Neural cell (in vitro differentiated cells): ENCODE measurements around the gene FCAR.

Experiments
- EP300 ChIP-seq: fragments of 450-650 bp; conservative IDR thresholded peaks from 2 replicates; pipeline ENCODE4 v1.6.1; 2014; ENCODE audit warnings: antibody characterized with exemption, mild to moderate bottlenecking, moderate library complexity; ENCODE audit not compliant: poor library complexity, severe bottlenecking
- EZH2 ChIP-seq: fragments of 200-600, 300-800 bp; shearing (Covaris generic), sonication (generic); IDR thresholded peaks from 2 replicates; pipeline ENCODE4 v1.6.1; 2014; ENCODE audit warnings: antibody characterized with exemption, low read length, borderline replicate concordance, mild to moderate bottlenecking; ENCODE audit not compliant: insufficient read depth, poor library complexity, severe bottlenecking
- POLR2AphosphoS5 ChIP-seq: IDR thresholded peaks from 2 replicates; pipeline ENCODE4 v1.6.1; 2012
- SMC3 ChIP-seq: fragments of 450-650 bp; conservative IDR thresholded peaks from 2 replicates; pipeline ENCODE4 v1.6.1; 2014; ENCODE audit warnings: antibody characterized with exemption, mild to moderate bottlenecking, moderate library complexity; ENCODE audit not compliant: poor library complexity
- TF ChIP-seq, protein P1 (sequence below): fragments of 450-650 bp; IDR thresholded peaks from 2 replicates; pipeline ENCODE4 v1.5.1; 2014; ENCODE audit warnings: antibody characterized with exemption, mild to moderate bottlenecking, moderate library complexity; ENCODE audit not compliant: poor library complexity, severe bottlenecking

GRCh38 chr19:54937926-54938325, 63.9 kb downstream of the FCAR start:
- TF ChIP-seq EP300 = no peak
- no peak for TF ChIP-seq EZH2
- TF ChIP-seq SMC3 = no peak
- TF ChIP-seq POLR2AphosphoS5 = no peak
- TF ChIP-seq, protein P1, sequence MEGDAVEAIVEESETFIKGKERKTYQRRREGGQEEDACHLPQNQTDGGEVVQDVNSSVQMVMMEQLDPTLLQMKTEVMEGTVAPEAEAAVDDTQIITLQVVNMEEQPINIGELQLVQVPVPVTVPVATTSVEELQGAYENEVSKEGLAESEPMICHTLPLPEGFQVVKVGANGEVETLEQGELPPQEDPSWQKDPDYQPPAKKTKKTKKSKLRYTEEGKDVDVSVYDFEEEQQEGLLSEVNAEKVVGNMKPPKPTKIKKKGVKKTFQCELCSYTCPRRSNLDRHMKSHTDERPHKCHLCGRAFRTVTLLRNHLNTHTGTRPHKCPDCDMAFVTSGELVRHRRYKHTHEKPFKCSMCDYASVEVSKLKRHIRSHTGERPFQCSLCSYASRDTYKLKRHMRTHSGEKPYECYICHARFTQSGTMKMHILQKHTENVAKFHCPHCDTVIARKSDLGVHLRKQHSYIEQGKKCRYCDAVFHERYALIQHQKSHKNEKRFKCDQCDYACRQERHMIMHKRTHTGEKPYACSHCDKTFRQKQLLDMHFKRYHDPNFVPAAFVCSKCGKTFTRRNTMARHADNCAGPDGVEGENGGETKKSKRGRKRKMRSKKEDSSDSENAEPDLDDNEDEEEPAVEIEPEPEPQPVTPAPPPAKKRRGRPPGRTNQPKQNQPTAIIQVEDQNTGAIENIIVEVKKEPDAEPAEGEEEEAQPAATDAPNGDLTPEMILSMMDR = no peak
